ENCODE data around the gene PARP15.
"Not testable (repeated sequence)": the region's sequence is repeated elsewhere in the genome, so short reads cannot be mapped to it uniquely, and the experiment has no call there.

PARP15 gene

GRCh38 chr3:122577409-122578031 lies at the start of gene PARP15:
Gene PARP15 (plus strand): TSS chr3:122577650. CDS start chr3:122577668, 18 bp downstream.
- no peak for DNase-seq (ENCODE audit: low spot score)

- no peak for DNase-seq (ENCODE audit: low spot score)
Measured at GRCh38 chr3:122530164-122530563, 47.3 kb upstream of the PARP15 start.

- DNase-seq (ENCODE audit: low spot score) = no peak
Measured at GRCh38 chr3:122533480-122533879, 44.0 kb upstream of the PARP15 start.

GRCh38 chr3:122533931-122534334 lies 43.5 kb upstream of the PARP15 start:
- peak; percentile 66 for DNase-seq (ENCODE audit: low spot score)

GRCh38 chr3:122535964-122536631 lies 41.4 kb upstream of the PARP15 start:
- no peak for DNase-seq (ENCODE audit: low spot score)

- DNase-seq (ENCODE audit: low spot score) = no peak
Measured at GRCh38 chr3:122536632-122537001, 40.8 kb upstream of the PARP15 start.

- DNase-seq (ENCODE audit: low spot score) = no peak
Measured at GRCh38 chr3:122538956-122539490, 38.4 kb upstream of the PARP15 start.

- no peak for DNase-seq (ENCODE audit: low spot score)
Measured at GRCh38 chr3:122546151-122546550, 31.3 kb upstream of the PARP15 start.

- no peak for DNase-seq (ENCODE audit: low spot score)
Measured at GRCh38 chr3:122548076-122548475, 29.4 kb upstream of the PARP15 start.

- no peak for DNase-seq (ENCODE audit: low spot score)
Measured at GRCh38 chr3:122548619-122549018, 28.8 kb upstream of the PARP15 start.

- no peak for DNase-seq (ENCODE audit: low spot score)
Measured at GRCh38 chr3:122553171-122553570, 24.3 kb upstream of the PARP15 start.

GRCh38 chr3:122555275-122556071 lies 22.0 kb upstream of the PARP15 start:
- DNase-seq (ENCODE audit: low spot score) = no peak

- DNase-seq (ENCODE audit: low spot score) = no peak
Measured at GRCh38 chr3:122557356-122557755, 20.1 kb upstream of the PARP15 start.

- DNase-seq (ENCODE audit: low spot score) = no peak
Measured at GRCh38 chr3:122558605-122559004, 18.8 kb upstream of the PARP15 start.

GRCh38 chr3:122559906-122560305 lies 17.5 kb upstream of the PARP15 start:
- no peak for DNase-seq (ENCODE audit: low spot score)

- peak; percentile 67 for DNase-seq (ENCODE audit: low spot score)
Measured at GRCh38 chr3:122560680-122561079, 16.8 kb upstream of the PARP15 start.

GRCh38 chr3:122562923-122563716 lies 14.3 kb upstream of the PARP15 start:
- no peak for DNase-seq (ENCODE audit: low spot score)

GRCh38 chr3:122563717-122564025 lies 13.8 kb upstream of the PARP15 start:
- DNase-seq (ENCODE audit: low spot score) = no peak

GRCh38 chr3:122564155-122564912 lies 13.1 kb upstream of the PARP15 start, which contains the start of the genes DTX3L and PARP9:
Gene DTX3L (plus strand): TSS chr3:122564338. CDS start chr3:122564427, 89 bp downstream.
Gene PARP9 (minus strand): TSS chr3:122564300. CDS start chr3:122559620, 4,680 bp downstream.
- peak; percentile 79 for DNase-seq (ENCODE audit: low spot score)

GRCh38 chr3:122568131-122568530 lies 9.3 kb upstream of the PARP15 start:
- not testable (repeated sequence) for DNase-seq (ENCODE audit: low spot score)

- DNase-seq (ENCODE audit: low spot score) = no peak
Measured at GRCh38 chr3:122568755-122569154, 8.7 kb upstream of the PARP15 start.
